GM13976 (cell line): Measurements from ENCODE around the gene HEXIM2.
"Not testable (repeated sequence)": the region's sequence is repeated elsewhere in the genome, so short reads cannot be mapped to it uniquely, and the experiment has no call there.

ENCODE experiments used
- DNase-seq: peaks from one replicate; pipeline ENCODE4 v3.0.0; 2012; ENCODE audit warnings: low spot score
- CTCF ChIP-seq: IDR thresholded peaks from 2 replicates; pipeline ENCODE4 v1.5.1; 2012; ENCODE audit warnings: borderline replicate concordance, mild to moderate bottlenecking; ENCODE audit not compliant: insufficient read depth; ENCODE audit errors: extremely low read depth, missing control alignments, control extremely low read depth
- in situ Hi-C: fragments of 300-500 bp; cut with MboI; formaldehyde crosslinking; loops from one replicate; pipeline ENCODE4 v1.12.0; 2022; ENCODE audit warnings: low sequenced_read_pairs, mixed read lengths, inconsistent platforms; ENCODE audit not compliant: unreplicated experiment

HEXIM2 gene

GRCh38 chr17:45197555-45198334, 36.1 kb downstream of the HEXIM2 start:
- TF ChIP-seq CTCF, result peak; percentile 97
- peak; percentile 92 for DNase-seq
- in situ Hi-C loops, result loop anchor here (10.0 kb wide), 1 partner anchor 63 kb away; the partner anchor contains the start of genes ACBD4 and PLCD3

GRCh38 chr17:45200701-45201100, 39.0 kb downstream of the HEXIM2 start:
- TF ChIP-seq CTCF, result no peak
- in situ Hi-C loops, result loop anchor here (25.0 kb wide), 1 partner anchor 637 kb away; the partner anchor contains the start of gene SPPL2C
- DNase-seq, result no peak

- no peak for DNase-seq
- TF ChIP-seq CTCF, result no peak
- in situ Hi-C loops, result loop anchor here (25.0 kb wide), 1 partner anchor 636 kb away; the partner anchor contains the start of gene SPPL2C
These were observed 39.8 kb downstream of the HEXIM2 start for GRCh38 chr17:45201457-45201856.

- DNase-seq, result not testable (repeated sequence)
- in situ Hi-C loops, result loop anchor here (25.0 kb wide), 1 partner anchor 635 kb away; the partner anchor contains the start of gene SPPL2C
These were observed 40.2 kb downstream of the HEXIM2 start for GRCh38 chr17:45201880-45202279.

- peak; percentile 93 for TF ChIP-seq CTCF
- DNase-seq, result peak; percentile 81
- in situ Hi-C loops, result loop anchor here (25.0 kb wide), 1 partner anchor 618 kb away; the partner anchor contains the start of gene SPPL2C
These were observed 57.4 kb downstream of the HEXIM2 start for GRCh38 chr17:45218895-45219661.
